ENCODE data around the gene ST8SIA6. TPM values are rescaled to one million over a fixed set of nuclear protein-coding genes. Genes with fewer than 3 reads are reported as not detected.
"Not testable (repeated sequence)": the region's sequence is repeated elsewhere in the genome, so short reads cannot be mapped to it uniquely, and the experiment has no call there.

ST8SIA6 gene
- not detected for polyA plus RNA-seq (ENCODE audit: low read depth in 6 of 6)

- ATAC-seq (ENCODE audit: low read depth in 2 of 2): peak; percentile 14 to 21
- no peak for DNase-seq
- Mint-ChIP-seq H3K27me3 (peaks cover 40 to 63% (median 50%) of the 10 kb centered on the region in 3 donors), H3K4me3 (peak within 1 kb of the TSS; percentile 34 to 89 (median 79)), H3K9me3 (peaks cover 0 to 16% (median 2%) of the 10 kb centered on the region in 7 donors), H3K27ac (no peak within 1 kb of the TSS), H3K4me1 (peaks cover 0 to 22% (median 18%) of the 10 kb centered on the region in 3 donors), H3K36me3 (peaks cover 6% of the 10 kb centered on the region in 2 donors)
Observed at GRCh38 chr10:17454161-17455014, at the start of gene ST8SIA6. Gene ST8SIA6 (minus strand): TSS chr10:17454595. CDS start chr10:17454255, 340 bp downstream.

- Mint-ChIP-seq H3K36me3 (peaks cover 0 to 3% of the 10 kb centered on the region in 2 donors), H3K27me3 (peaks cover 4 to 14% (median 6%) of the 10 kb centered on the region in 3 donors), H3K4me1 (no peaks in the 10 kb centered on the region), H3K27ac (no peak overlapping the region), H3K4me3 (no peak overlapping the region), H3K9me3 (peaks cover 0 to 7% (median 4%) of the 10 kb centered on the region in 7 donors)
- ATAC-seq (ENCODE audit: low read depth in 2 of 2) (no peak), DNase-seq (no peak)
Observed at GRCh38 chr10:17503795-17504194, 49.4 kb upstream of the ST8SIA6 start.

GRCh38 chr10:17502814-17503213 lies 48.4 kb upstream of the ST8SIA6 start:
- Mint-ChIP-seq H3K4me3 (no peak overlapping the region), H3K27ac (no peak overlapping the region), H3K9me3 (peaks cover 0 to 7% (median 2%) of the 10 kb centered on the region in 7 donors), H3K4me1 (no peaks in the 10 kb centered on the region), H3K36me3 (peaks cover 0 to 3% of the 10 kb centered on the region in 2 donors), H3K27me3 (peaks cover 4 to 9% (median 6%) of the 10 kb centered on the region in 3 donors)
- ATAC-seq (ENCODE audit: low read depth in 2 of 2) (no peak), DNase-seq (no peak)

- not testable (repeated sequence) for H3K27ac Mint-ChIP-seq; H3K27me3 Mint-ChIP-seq; H3K36me3 Mint-ChIP-seq; ATAC-seq (ENCODE audit: low read depth in 2 of 2); H3K4me1 Mint-ChIP-seq; H3K9me3 Mint-ChIP-seq; DNase-seq; H3K4me3 Mint-ChIP-seq
Observed at GRCh38 chr10:17499014-17499413, 44.6 kb upstream of the ST8SIA6 start.

- H3K36me3 Mint-ChIP-seq: peaks cover 0 to 3% of the 10 kb centered on the region in 2 donors
- H3K4me3 Mint-ChIP-seq: no peak overlapping the region
- DNase-seq (no peak), ATAC-seq (ENCODE audit: low read depth in 2 of 2) (no peak)
- H3K27ac Mint-ChIP-seq: no peak overlapping the region
- no peaks in the 10 kb centered on the region for H3K4me1 Mint-ChIP-seq
- H3K27me3 Mint-ChIP-seq: peaks cover 6 to 9% (median 9%) of the 10 kb centered on the region in 3 donors
- peaks cover 0 to 9% (median 2%) of the 10 kb centered on the region in 7 donors for H3K9me3 Mint-ChIP-seq
Observed at GRCh38 chr10:17497446-17498030, 43.1 kb upstream of the ST8SIA6 start.

- Mint-ChIP-seq H3K9me3 (peaks cover 0 to 7% (median 2%) of the 10 kb centered on the region in 7 donors), H3K36me3 (no peaks in the 10 kb centered on the region), H3K4me3 (no peak overlapping the region), H3K4me1 (no peaks in the 10 kb centered on the region), H3K27me3 (peaks cover 0 to 5% (median 0%) of the 10 kb centered on the region in 3 donors), H3K27ac (peak overlapping the region in 1 of 6 donors; percentile 60)
- no peak for DNase-seq
- no peak for ATAC-seq (ENCODE audit: low read depth in 2 of 2)
Observed at GRCh38 chr10:17494626-17495260, 40.3 kb upstream of the ST8SIA6 start.

- DNase-seq (no peak), ATAC-seq (ENCODE audit: low read depth in 2 of 2) (no peak)
- Mint-ChIP-seq H3K27ac (no peak overlapping the region), H3K36me3 (no peaks in the 10 kb centered on the region), H3K4me1 (no peaks in the 10 kb centered on the region), H3K4me3 (no peak overlapping the region), H3K27me3 (peaks cover 0 to 4% (median 0%) of the 10 kb centered on the region in 3 donors), H3K9me3 (peaks cover 0 to 5% (median 2%) of the 10 kb centered on the region in 7 donors)
Observed at GRCh38 chr10:17488848-17489247, 34.5 kb upstream of the ST8SIA6 start.

GRCh38 chr10:17483079-17483478 lies 28.7 kb upstream of the ST8SIA6 start:
- Mint-ChIP-seq H3K27me3 (peaks cover 0 to 19% (median 8%) of the 10 kb centered on the region in 3 donors), H3K4me1 (no peaks in the 10 kb centered on the region), H3K4me3 (no peak overlapping the region), H3K9me3 (peaks cover 0 to 9% (median 5%) of the 10 kb centered on the region in 7 donors), H3K36me3 (no peaks in the 10 kb centered on the region), H3K27ac (no peak overlapping the region)
- no peak for ATAC-seq (ENCODE audit: low read depth in 2 of 2)
- no peak for DNase-seq

GRCh38 chr10:17479822-17480221 lies 25.4 kb upstream of the ST8SIA6 start:
- Mint-ChIP-seq H3K27ac (no peak overlapping the region), H3K4me3 (no peak overlapping the region), H3K27me3 (peaks cover 3 to 23% (median 14%) of the 10 kb centered on the region in 3 donors), H3K9me3 (peaks cover 0 to 6% (median 0%) of the 10 kb centered on the region in 7 donors), H3K36me3 (no peaks in the 10 kb centered on the region), H3K4me1 (no peaks in the 10 kb centered on the region)
- ATAC-seq (ENCODE audit: low read depth in 2 of 2) (no peak), DNase-seq (no peak)

- Mint-ChIP-seq H3K4me3 (no peak overlapping the region), H3K27ac (no peak overlapping the region), H3K27me3 (peaks cover 5 to 23% (median 16%) of the 10 kb centered on the region in 3 donors), H3K4me1 (no peaks in the 10 kb centered on the region), H3K9me3 (peaks cover 0 to 6% (median 0%) of the 10 kb centered on the region in 7 donors), H3K36me3 (no peaks in the 10 kb centered on the region)
- DNase-seq: no peak
- no peak for ATAC-seq (ENCODE audit: low read depth in 2 of 2)
Observed at GRCh38 chr10:17479015-17479615, 24.7 kb upstream of the ST8SIA6 start.

GRCh38 chr10:17476073-17476472 lies 21.7 kb upstream of the ST8SIA6 start:
- Mint-ChIP-seq H3K27ac (no peak overlapping the region), H3K36me3 (no peaks in the 10 kb centered on the region)

GRCh38 chr10:17475661-17476060 lies 21.3 kb upstream of the ST8SIA6 start:
- H3K4me3 Mint-ChIP-seq: no peak overlapping the region
- peaks cover 0 to 4% (median 0%) of the 10 kb centered on the region in 3 donors for H3K4me1 Mint-ChIP-seq
- no peaks in the 10 kb centered on the region for H3K36me3 Mint-ChIP-seq
- ATAC-seq (ENCODE audit: low read depth in 2 of 2): no peak
- peaks cover 0 to 3% (median 0%) of the 10 kb centered on the region in 7 donors for H3K9me3 Mint-ChIP-seq
- no peak for DNase-seq
- H3K27ac Mint-ChIP-seq: no peak overlapping the region
- peaks cover 5 to 27% (median 8%) of the 10 kb centered on the region in 3 donors for H3K27me3 Mint-ChIP-seq

More at GRCh38 chr10:17476073-17476472, 21.7 kb upstream of the ST8SIA6 start:
- peaks cover 5 to 30% (median 12%) of the 10 kb centered on the region in 3 donors for H3K27me3 Mint-ChIP-seq
- DNase-seq (no peak), ATAC-seq (ENCODE audit: low read depth in 2 of 2) (no peak)
- H3K4me1 Mint-ChIP-seq: peaks cover 0 to 4% (median 0%) of the 10 kb centered on the region in 3 donors
- H3K9me3 Mint-ChIP-seq: peaks cover 0 to 3% (median 0%) of the 10 kb centered on the region in 7 donors
- H3K4me3 Mint-ChIP-seq: no peak overlapping the region

Measured in naive B cell (primary cell).